Natural killer cell treated with Interleukin-12 subunit alpha and Interleukin-12 subunit beta and Interleukin-15 and Interleukin-18, amount 100 ng/mL, for 72 hours (primary cell): ENCODE measurements around the gene PGLYRP3. TPM values are rescaled to one million over a fixed set of nuclear protein-coding genes. Genes with fewer than 3 reads are reported as not detected.
"Not testable (repeated sequence)": the region's sequence is repeated elsewhere in the genome, so short reads cannot be mapped to it uniquely, and the experiment has no call there.

Source experiments
- ATAC-seq, 2 donors: fragments of 150-1000 bp; cut with Tn5 transposase in 1 of 2; sonication (Bioruptor Pico), chemical (Tn5 transposase) in 1 of 2; 2 replicates each; pipeline ENCODE4 v1.10.0; 2021
- DNase-seq: peaks from one replicate; pipeline ENCODE4 v3.0.0; 2022; ENCODE audit warnings: low spot score
- H3K27ac Mint-ChIP-seq, 2 donors: 1 replicate in 1 of 2; 2 replicates in 1 of 2; pipeline ENCODE4 v1.8.0; 2022; ENCODE audit warnings: mixed read lengths in 2 of 2, mild to moderate bottlenecking in 1 of 2, moderate library complexity in 1 of 2
- H3K27me3 Mint-ChIP-seq, 2 donors: 1 replicate in 1 of 2; 2 replicates in 1 of 2; pipeline ENCODE4 v1.8.0; 2022; ENCODE audit warnings: mixed read lengths in 2 of 2
- H3K36me3 Mint-ChIP-seq: one replicate; pipeline ENCODE4 v1.8.0; 2022; ENCODE audit warnings: mixed read lengths
- H3K4me1 Mint-ChIP-seq, 2 donors: 1 replicate in 1 of 2; 2 replicates in 1 of 2; pipeline ENCODE4 v1.8.0; 2022; ENCODE audit warnings: low read depth in 2 of 2, mixed read lengths in 2 of 2, mild to moderate bottlenecking in 1 of 2
- H3K4me3 Mint-ChIP-seq: one replicate; pipeline ENCODE4 v1.8.0; 2022; ENCODE audit warnings: mixed read lengths
- H3K9me3 Mint-ChIP-seq: 2 replicates; pipeline ENCODE4 v1.8.0; 2022; ENCODE audit warnings: mixed read lengths
- total RNA-seq, 2 donors: library from RNA; stranded (reverse); gene quantifications; one replicate each; pipeline ENCODE4 v1.2.3, GENCODE V29; 2022

PGLYRP3 gene
- total RNA-seq, 2 donors from 2014 or later = not detected

DNA sequence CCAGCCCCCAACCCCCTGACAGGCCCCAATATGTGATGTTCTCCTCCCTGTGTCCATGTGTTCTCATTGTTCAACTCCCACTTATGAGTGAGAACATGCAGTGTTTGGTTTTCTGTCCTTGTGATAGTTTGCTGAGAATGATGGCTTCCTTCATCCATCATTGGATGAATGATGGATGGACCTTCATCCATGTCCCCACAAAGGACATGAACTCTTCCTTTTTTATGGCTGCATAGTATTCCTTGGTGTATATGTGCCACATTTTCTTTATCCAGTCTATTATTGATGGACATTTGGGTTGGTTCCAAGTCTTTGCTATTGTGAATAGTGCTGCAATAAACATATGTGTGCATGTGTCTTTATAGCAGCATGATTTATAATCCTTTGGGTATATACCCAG, 1.6 kb upstream of the PGLYRP3 start:
- H3K4me3 Mint-ChIP-seq, ATAC-seq, H3K36me3 Mint-ChIP-seq, H3K9me3 Mint-ChIP-seq, DNase-seq, H3K4me1 Mint-ChIP-seq, H3K27ac Mint-ChIP-seq: not testable (repeated sequence)
- peaks cover 20 to 59% of the 10 kb centered on the region in 2 donors for H3K27me3 Mint-ChIP-seq

- Mint-ChIP-seq H3K4me3 (no peak overlapping the region), H3K27ac (no peak overlapping the region), H3K4me1 (no peaks in the 10 kb centered on the region), H3K36me3 (no peaks in the 10 kb centered on the region), H3K27me3 (peaks cover 17 to 57% of the 10 kb centered on the region in 2 donors), H3K9me3 (no peaks in the 10 kb centered on the region)
- DNase-seq (no peak), ATAC-seq (no peak)
Measured at GRCh38 chr1:153313288-153313687, 536 bp upstream of the PGLYRP3 start.

DNA sequence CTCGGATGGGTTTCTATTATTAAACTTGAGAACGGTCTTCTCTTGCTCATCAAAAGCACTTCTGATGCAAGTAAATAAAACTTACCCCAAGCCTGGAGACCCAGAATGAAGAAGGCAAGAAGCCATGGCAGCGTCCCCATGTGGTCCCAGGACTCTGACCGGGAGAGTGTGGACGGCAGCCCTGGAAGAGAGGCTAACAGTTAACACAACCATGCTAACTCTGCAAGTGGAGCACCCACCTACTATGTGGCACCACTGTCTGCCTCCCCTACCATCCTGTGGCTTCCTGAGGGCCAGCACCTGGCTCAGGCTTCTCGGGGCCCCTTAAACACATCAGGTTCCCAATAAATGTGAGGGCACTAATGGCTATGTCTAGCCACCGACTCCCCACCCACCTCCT, 2.2 kb downstream of the PGLYRP3 start:
- ATAC-seq (no peak), DNase-seq (no peak)
- H3K27me3 Mint-ChIP-seq = peaks cover 17 to 42% of the 10 kb centered on the region in 2 donors
- H3K9me3 Mint-ChIP-seq = no peaks in the 10 kb centered on the region
- no peak overlapping the region for H3K4me3 Mint-ChIP-seq
- H3K36me3 Mint-ChIP-seq = no peaks in the 10 kb centered on the region
- no peaks in the 10 kb centered on the region for H3K4me1 Mint-ChIP-seq
- H3K27ac Mint-ChIP-seq = no peak overlapping the region

DNA sequence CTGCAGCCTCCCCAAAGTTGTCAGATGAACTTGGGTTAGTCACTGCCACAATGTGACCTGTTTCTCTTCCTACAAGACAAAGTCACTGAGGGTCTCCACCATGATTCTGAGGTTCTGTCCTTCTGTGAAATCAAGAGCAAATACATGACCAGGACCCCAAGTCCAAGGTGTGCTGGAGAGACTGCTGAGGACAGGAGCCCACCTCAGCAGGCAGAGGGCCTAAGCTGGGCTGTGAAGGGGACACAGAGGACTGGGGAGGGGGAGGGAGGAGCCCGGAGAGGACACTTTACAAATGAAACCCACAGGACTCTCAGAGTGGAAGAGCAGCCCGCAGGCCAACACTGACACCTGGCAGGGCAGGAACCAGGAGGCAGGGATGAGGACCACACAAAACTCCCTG, 3.3 kb downstream of the PGLYRP3 start:
- Mint-ChIP-seq H3K4me3 (no peak overlapping the region), H3K9me3 (no peaks in the 10 kb centered on the region), H3K36me3 (no peaks in the 10 kb centered on the region), H3K4me1 (no peaks in the 10 kb centered on the region), H3K27ac (no peak overlapping the region), H3K27me3 (peaks cover 16 to 31% of the 10 kb centered on the region in 2 donors)
- no peak for ATAC-seq
- DNase-seq = no peak

DNA sequence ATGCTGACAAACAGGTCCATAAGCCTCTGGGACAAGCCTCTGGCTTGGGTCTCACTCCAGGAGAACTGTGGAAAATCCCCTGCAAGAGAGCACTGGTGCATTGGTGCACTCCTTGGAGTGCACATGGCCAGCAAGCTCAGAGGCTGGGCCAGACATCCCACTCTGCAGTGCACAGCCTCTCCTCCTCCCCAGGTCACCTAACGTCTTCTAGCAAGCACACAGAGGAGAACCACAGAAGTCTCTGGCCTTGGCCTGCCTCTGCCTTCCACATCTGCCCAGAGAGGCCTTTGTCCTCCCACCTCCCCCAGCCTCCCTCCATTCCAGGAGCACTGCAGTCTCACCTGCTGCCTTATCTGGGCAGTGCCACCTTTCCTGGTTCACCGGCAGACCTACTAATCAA, 4.2 kb downstream of the PGLYRP3 start:
- H3K9me3 Mint-ChIP-seq = no peaks in the 10 kb centered on the region
- no peak for ATAC-seq

DNA sequence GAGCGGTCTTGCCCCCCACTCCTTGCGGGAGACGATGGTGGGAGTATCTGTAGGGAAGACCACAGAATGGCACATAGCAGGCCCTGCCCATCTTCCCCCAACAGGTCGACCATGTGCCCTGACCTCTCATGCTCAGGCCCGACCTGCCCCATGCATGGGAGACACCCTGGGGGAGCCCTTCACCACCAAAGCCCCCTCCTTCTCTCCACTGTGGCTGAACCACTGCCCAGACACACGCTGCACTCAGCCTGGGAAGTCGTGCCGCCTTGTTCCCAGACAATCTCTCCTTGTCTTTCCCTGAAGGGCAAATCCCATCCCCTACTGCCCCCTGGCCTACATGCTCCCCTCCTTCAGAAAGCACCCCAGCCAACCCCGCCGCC, 5.5 kb downstream of the PGLYRP3 start:
- H3K4me3 Mint-ChIP-seq = no peak overlapping the region
- no peaks in the 10 kb centered on the region for H3K4me1 Mint-ChIP-seq
- H3K36me3 Mint-ChIP-seq = no peaks in the 10 kb centered on the region
- DNase-seq (no peak), ATAC-seq (no peak)
- peaks cover 12 to 16% of the 10 kb centered on the region in 2 donors for H3K27me3 Mint-ChIP-seq
- no peaks in the 10 kb centered on the region for H3K9me3 Mint-ChIP-seq
- H3K27ac Mint-ChIP-seq = no peak overlapping the region

More for the DNA sequence above, 4.2 kb downstream of the PGLYRP3 start:
- Mint-ChIP-seq H3K27me3 (peaks cover 16 to 29% of the 10 kb centered on the region in 2 donors), H3K27ac (no peak overlapping the region), H3K4me3 (no peak overlapping the region), H3K36me3 (no peaks in the 10 kb centered on the region), H3K4me1 (no peaks in the 10 kb centered on the region)
- no peak for DNase-seq

DNA sequence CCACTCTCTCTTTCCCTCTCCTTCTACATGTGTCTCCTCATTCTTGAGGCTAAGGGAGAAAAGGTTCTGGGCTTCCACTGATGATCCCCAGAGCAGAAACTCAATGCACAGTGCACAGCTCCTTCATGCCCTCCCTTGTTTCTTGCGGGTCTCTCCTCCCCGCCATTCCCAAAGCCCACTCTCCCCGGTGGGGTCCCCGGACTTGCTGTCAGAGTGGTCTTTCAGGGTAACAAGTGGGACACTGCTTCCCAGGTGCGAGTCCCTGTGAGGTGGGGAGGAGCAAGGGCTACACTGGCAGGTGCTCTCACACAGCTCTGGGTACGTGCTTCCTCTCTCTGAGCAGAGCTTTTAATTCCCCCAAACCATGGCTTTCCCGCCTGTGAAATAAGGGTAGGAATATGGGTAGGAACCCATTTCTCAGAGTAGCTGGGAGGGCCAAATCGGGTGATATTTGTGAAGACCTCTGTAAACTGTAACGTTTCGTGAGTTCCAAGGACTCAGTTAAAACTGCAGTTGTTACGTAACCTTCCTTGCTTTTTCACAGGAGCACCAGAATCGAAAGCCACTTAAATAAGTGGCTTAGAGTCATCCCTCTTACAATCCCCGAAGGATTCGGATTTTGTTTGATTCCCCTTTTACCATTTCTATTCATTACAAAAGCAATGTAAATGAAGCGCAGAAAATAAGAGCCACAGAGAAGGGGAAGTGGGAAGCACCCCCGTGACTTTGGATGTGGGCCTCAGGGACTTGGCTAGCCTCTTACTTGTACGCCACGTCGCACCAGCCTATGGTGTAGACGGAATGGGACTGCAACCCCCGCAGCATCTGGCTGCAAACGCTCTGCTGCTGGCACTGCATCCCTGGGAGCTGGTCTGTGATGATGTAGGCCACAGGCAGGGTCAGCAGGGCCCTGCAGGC, 6.2 kb downstream of the PGLYRP3 start:
- peaks cover 12 to 13% of the 10 kb centered on the region in 2 donors for H3K27me3 Mint-ChIP-seq
- H3K9me3 Mint-ChIP-seq = no peaks in the 10 kb centered on the region
- H3K36me3 Mint-ChIP-seq = no peaks in the 10 kb centered on the region
- no peak overlapping the region for H3K27ac Mint-ChIP-seq
- no peaks in the 10 kb centered on the region for H3K4me1 Mint-ChIP-seq
- no peak overlapping the region for H3K4me3 Mint-ChIP-seq
- ATAC-seq (no peak), DNase-seq (no peak)

DNA sequence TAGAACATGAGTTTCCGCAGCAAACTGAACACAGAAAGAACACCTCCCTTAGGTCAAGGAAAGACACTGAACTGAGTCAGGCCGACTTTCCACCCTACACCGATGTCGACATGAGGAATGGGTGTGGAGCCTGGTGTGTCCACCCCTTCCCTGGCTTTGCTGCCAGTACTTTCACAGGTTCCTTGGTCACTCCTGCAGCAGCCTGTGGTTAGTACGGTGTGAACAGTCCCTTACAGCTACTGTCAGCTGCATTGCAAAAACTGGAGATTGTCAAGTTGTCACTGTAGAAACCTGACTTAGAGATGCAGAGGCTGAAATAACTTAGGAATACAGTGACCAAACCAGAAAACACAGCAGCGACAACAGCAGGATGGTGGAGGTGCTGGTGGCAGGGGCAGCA, 7.1 kb downstream of the PGLYRP3 start:
- ATAC-seq = no peak
- H3K27me3 Mint-ChIP-seq = peaks cover 12 to 13% of the 10 kb centered on the region in 2 donors
- no peak overlapping the region for H3K27ac Mint-ChIP-seq
- H3K4me3 Mint-ChIP-seq = no peak overlapping the region
- no peaks in the 10 kb centered on the region for H3K4me1 Mint-ChIP-seq
- no peak for DNase-seq
- H3K9me3 Mint-ChIP-seq = no peaks in the 10 kb centered on the region
- no peaks in the 10 kb centered on the region for H3K36me3 Mint-ChIP-seq

- no peak for ATAC-seq
- no peaks in the 10 kb centered on the region for H3K9me3 Mint-ChIP-seq
- DNase-seq = no peak
- H3K4me1 Mint-ChIP-seq = no peaks in the 10 kb centered on the region
- H3K27me3 Mint-ChIP-seq = peaks cover 12 to 17% of the 10 kb centered on the region in 2 donors
- no peaks in the 10 kb centered on the region for H3K36me3 Mint-ChIP-seq
- H3K27ac Mint-ChIP-seq = no peak overlapping the region
- no peak overlapping the region for H3K4me3 Mint-ChIP-seq
Measured at GRCh38 chr1:153302308-153302707, 10.4 kb downstream of the PGLYRP3 start.

GRCh38 chr1:153293851-153294250, 18.9 kb downstream of the PGLYRP3 start:
- Mint-ChIP-seq H3K9me3 (no peaks in the 10 kb centered on the region), H3K27me3 (peaks cover 8 to 22% of the 10 kb centered on the region in 2 donors), H3K4me1 (peaks cover 8% of the 10 kb centered on the region in 2 donors), H3K4me3 (no peak overlapping the region), H3K27ac (no peak overlapping the region), H3K36me3 (no peaks in the 10 kb centered on the region)
- DNase-seq (no peak), ATAC-seq (no peak)

GRCh38 chr1:153293480-153293775, 19.3 kb downstream of the PGLYRP3 start:
- peaks cover 8 to 22% of the 10 kb centered on the region in 2 donors for H3K27me3 Mint-ChIP-seq

DNA sequence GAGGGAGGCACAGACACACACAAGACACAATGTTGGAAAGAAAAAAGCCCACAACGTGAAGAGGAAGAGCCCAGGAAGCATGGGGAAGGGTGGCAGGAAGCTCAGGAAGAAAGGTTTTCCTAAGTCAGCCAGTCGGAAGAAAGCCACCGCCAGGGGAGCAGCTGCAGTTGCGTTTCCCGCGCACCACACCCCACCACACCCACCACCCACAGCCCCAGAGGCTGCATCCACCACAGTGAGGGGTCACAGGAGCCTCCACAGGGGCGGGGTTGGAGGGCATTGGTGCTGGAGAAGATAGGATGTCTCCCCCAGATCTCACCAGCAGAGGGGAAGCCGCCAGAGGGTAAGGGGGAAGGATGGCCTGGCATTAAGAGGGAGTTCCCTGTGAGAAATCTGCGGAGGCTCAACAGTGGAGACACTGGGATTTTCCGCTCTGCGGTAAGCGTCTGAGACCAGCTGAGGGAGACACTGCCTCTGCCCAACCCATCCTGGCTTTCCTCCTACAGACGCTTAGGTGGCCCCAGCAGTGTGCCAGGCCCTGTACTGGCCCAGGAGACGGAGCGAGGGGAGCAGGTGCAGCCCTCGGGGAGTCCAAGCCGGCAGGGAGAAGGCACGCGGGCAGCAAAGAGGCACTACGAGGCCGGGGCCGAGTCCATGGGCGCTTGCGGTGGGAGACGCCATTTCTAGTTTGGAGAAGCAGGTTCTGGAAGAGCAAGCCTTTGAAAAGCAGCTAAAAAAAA, 19.8 kb downstream of the PGLYRP3 start:
- Mint-ChIP-seq H3K27ac (no peak overlapping the region), H3K27me3 (peaks cover 8 to 22% of the 10 kb centered on the region in 2 donors), H3K36me3 (no peaks in the 10 kb centered on the region), H3K9me3 (no peaks in the 10 kb centered on the region), H3K4me3 (no peak overlapping the region), H3K4me1 (peaks cover 8% of the 10 kb centered on the region in 2 donors)
- DNase-seq (no peak), ATAC-seq (no peak)

More at GRCh38 chr1:153293480-153293775, 19.3 kb downstream of the PGLYRP3 start:
- Mint-ChIP-seq H3K27ac (no peak overlapping the region), H3K9me3 (no peaks in the 10 kb centered on the region), H3K36me3 (no peaks in the 10 kb centered on the region), H3K4me1 (peaks cover 8% of the 10 kb centered on the region in 2 donors), H3K4me3 (no peak overlapping the region)
- ATAC-seq (no peak), DNase-seq (no peak)

- Mint-ChIP-seq H3K27ac (no peak overlapping the region), H3K4me3 (no peak overlapping the region), H3K9me3 (no peaks in the 10 kb centered on the region), H3K4me1 (peaks cover 8% of the 10 kb centered on the region in 2 donors), H3K27me3 (peaks cover 8 to 22% of the 10 kb centered on the region in 2 donors), H3K36me3 (no peaks in the 10 kb centered on the region)
- no peak for DNase-seq
- ATAC-seq = no peak
Measured at GRCh38 chr1:153292185-153292584, 20.6 kb downstream of the PGLYRP3 start.

DNA sequence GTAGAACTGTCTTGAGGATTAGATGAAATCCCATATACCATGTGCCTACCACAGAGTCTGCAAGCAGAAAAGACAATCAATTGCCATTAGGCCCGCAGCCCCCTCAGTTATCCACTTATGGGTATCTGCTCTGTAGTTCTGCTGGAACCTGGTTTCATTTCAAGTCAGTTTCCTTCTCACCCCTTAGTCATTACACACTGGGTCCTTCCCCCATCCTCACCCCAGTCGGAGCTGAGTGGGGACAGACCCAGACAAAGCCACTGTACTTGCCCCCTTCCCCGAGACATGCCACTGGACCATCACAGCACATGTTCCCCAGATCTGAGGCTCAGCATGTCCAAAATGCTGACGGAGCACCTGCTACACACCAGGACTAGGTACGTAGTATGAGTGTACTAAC, 21.2 kb downstream of the PGLYRP3 start:
- DNase-seq (no peak), ATAC-seq (peak in 1 of 2 donors; percentile 73)
- Mint-ChIP-seq H3K4me3 (no peak overlapping the region), H3K27me3 (peaks cover 8 to 19% of the 10 kb centered on the region in 2 donors), H3K4me1 (peaks cover 8% of the 10 kb centered on the region in 2 donors), H3K27ac (no peak overlapping the region), H3K36me3 (no peaks in the 10 kb centered on the region), H3K9me3 (no peaks in the 10 kb centered on the region)
